NCI-H2196 treated with DMSO at 0.1 percent for 48 hours (cell line): ENCODE measurements around the gene ADGRD1.

Experiments used
- DNase-seq: peaks from one replicate; lab custom pipeline; 2025; ENCODE audit not compliant: unreplicated experiment; lab: John Stamatoyannopoulos, UW

The ADGRD1 gene

DNA sequence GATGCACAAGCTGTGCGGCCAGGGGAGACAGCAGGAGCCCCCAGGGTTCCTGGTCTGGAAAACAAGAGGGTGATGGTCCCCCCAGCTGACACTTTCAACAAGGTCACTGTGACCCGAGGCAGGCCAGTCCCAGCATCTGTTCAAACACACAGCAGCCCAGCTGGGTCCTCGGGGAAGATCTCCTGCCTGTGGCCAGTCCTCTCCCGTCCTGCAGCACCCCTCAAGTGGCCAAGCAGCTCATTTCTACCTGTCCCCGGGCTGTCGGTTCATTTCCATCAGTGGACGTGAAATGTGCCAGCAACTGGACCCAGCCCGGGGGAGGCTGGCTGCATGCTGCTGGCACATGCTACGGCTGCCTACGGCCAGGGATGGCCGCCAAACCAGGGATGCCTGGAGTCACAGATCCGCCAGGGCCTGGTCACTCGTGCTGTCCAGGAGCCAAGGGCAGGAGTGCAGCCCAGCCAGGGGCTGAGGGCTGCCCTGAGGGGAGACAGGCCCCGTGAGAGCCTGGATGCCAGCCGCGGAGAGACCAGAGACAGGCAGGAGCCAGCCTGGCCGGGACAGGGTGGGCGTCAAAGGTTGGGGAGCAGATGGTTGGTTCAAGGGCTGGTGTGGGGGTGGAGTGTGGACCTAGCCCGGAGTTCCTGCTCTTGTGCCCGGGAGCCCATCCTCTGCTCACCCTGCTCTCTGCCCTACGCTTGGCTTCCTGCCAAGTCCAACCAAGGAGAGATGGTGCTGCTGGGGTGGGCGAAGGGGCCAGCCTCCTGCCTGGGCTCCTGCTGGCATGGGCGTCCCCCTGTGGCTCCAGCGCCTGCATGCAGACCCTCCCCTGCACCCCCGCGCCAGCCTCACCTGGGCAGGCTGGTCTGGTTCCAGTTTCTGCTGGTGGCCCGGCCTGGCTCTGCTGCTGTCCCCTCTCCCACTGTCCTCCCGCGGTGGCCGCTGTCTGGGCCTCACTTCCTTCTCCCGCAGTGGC, 143.8 kb downstream of the ADGRD1 start:
- no peak for DNase-seq

DNA sequence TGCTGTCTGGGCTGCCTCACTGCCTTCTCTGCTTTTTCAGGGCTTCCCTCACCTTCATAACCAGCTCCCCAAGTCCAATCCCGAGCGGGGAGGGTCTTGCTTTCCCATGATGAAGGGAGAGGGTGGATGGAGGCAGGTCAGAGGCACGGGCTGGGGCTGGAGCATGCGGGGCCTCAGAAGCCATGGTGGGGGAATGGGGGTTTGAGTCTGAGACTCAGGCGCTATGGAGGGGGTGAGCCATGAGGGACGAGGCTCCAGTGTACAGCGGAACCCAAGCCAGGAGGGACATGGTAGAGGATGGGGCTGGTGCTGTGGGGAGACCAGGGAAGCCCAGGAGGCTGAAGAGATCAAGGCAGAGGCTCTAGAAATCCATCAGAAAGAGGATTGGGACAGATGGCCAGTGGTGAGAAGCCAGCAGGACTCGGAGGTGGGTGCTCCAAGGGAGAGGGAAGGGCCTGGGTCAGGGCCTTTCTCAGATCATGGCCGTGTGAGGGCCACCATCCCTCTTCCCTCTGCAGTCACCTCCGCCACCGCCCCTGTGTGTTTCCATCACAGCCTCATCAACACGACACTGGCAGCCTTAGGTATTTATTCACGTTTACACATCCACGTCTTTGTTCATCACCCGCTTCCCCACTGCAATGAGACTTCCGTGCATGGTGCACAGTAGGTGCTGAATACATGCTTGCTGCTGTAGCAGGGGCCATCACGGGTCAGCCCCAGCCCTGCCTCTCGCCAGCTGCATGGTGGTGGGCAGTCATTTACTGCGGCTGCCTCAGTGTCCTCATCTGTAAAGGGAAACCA, 144.7 kb downstream of the ADGRD1 start:
- no peak for DNase-seq

DNA sequence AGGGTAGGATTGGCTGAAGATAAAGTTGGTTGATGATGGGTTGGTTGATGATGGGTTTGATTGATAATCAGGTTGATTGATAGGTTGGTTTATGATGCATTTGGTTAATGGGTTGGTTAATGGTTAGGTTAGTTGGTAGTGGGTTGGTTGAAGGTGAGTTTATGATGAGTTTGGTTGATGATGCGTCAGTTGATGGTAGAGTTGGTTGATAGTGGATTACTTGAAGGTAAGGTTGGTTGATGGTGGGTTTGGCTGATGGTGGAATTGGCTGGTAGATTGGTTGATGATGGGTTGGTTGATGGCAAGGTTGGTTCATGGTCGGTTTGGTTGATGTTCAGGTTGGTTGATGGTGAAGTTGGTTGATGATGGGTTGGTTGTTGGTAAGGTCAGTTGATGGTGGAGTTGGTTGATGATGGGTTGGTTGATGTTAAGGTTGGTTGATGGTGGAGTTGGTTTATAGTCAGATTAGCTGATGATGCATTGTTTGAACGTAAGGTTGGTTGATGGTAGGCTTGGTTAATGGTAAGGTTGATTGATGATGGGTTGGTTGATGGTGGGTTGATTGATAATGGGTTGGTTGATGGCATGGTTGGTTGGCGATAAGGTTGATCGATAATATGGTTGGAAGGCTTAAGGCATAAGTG, 146.4 kb downstream of the ADGRD1 start:
- no peak for DNase-seq

DNA sequence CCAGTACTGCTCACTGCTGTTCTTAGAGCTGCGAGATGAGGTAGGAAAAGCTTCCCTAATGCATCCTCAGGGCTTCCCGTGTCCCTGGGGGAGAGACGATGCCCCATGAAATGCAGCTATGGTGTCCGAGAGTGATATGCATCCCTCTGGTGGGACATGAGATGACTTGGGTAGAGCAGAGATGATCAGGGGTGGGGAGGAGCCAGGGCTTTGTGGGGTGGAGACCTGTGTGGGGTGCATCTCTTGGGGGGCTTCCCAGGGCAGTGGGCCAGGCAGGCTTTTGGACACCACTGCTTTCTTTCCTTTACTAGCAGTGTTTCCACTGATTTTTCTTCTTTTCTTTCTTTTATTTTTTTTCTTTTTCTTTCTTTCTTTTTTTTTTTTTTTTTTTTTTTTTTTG, 147.3 kb downstream of the ADGRD1 start:
- no peak for DNase-seq

DNA sequence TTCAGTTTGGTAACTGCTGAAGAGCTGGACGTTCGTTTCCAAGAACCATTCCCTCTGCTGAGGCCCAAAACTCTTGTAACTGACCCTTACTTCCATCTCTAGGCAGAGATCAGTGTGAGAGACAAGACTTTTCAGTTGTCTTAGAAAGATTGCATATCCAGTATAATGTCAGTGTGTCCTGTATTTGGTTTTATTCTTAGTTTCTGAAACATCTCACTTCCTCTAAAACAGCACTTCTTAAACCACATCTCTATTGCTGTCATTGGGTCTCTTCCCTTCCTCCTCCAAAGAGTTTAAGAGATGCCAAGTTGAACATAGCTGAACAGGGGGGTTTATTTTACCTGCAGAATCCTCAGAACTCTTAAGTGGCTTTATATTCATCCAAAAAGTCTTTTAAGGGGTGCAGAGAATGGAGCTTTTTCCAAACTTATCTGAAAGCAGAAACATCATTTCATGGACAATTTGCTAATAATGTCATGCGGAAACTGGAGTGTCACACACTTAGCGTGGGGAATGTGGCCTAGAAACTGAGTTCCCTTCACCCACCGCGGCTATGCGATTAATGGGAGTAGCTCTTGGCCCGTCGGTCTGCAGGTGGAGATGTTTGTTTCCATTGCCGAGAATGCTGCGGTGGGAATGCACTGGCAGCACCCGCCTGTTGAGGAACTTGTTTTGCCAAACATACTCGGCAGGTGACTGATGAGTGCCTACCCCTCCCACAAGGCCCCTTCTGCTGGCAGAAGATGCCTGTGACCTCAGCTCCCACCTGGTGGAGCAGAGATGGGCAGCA, 148.2 kb downstream of the ADGRD1 start:
- DNase-seq: no peak

DNA sequence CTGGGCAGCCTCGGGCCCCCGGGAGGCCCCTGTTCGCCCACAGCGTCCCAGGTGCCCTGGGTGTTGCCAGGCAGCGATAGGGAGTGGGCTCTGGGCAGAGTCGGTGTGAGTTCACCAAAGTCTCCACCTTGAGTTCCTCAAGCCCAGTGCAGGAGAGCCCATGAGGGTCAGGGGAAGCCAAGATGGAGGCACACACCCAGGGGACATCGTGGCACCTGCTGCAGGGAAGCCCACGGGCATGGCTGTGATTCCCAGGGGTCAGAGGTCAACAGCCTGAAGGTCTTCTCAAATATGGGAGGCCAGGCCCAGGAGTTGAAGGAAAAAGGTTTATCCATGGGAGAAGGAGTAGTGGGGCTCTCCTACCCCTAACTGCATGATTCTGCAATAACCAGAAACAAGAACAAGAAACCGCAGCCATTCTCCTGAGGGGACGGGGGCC, 148.8 kb downstream of the ADGRD1 start:
- DNase-seq: no peak

DNA sequence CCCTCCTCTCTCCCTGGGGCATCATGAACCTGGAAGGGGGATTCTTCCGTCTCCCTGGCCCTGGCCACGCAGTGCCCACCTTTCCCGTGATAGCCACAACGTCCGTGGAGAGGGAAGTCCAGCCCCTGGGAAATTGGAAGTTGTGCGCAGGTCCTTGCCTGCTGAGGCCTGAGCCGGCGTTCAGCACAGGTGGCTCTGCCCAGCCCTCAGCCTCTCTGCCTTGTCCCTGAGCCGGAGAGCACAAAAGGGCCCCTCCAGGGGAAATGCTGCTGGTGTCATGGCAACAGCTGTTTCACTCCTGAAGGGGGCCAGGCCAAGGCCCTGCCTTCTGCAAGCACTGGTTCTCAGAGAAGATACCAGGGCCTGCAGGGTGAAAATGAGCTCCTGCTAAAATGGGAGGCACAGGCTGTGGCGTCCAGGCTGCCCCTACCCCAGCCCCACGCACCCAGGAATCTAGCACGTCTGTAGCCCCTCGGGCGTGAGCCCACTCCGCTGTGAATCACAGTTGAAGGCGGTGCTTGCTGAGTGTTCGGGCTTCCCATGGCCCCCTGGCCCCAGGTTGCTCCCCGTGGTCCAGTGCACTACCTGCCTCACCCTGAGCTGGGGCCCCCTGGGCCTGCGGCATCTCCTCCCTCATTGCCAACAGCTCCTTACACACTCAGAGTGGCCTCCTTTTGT, 149.4 kb downstream of the ADGRD1 start:
- DNase-seq: no peak

DNA sequence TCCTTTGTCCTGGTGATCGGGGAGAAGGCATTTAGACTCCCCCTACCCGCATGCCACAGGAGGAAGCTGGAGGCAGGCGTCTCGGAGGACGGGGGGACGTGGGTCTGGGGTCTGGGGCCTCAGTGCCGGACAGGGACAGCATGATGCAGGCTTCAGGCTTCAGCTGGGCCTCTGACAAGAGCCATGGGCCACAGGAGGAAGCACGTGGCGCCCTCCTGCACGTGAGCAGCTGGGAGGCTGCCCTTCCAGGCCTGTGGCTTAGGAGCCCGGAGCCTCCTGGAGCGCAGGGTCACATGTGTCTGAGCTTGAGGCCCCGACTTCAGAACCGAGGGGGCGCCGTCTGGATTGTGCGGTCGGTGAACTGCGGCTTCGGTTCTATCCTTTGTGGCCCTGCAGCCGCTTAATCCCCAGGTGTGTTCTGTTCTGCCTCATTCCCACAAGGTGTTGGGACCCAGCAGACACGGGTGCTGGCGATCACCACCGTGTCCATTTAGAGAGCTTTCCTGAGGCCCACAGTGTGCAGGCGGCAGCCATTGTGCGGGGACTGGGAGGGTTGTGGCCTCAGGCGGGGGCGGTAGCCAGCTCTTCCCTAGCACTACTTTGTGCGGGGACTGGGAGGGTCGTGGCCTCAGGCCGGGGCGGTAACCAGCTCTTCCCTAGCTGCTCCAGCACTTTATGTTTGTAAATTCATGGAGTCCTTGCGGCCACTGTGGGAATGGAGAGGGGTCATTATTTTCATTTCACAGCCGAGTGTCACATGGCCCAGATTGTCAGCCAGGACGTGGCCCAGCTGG, 150.2 kb downstream of the ADGRD1 start:
- DNase-seq: no peak

DNA sequence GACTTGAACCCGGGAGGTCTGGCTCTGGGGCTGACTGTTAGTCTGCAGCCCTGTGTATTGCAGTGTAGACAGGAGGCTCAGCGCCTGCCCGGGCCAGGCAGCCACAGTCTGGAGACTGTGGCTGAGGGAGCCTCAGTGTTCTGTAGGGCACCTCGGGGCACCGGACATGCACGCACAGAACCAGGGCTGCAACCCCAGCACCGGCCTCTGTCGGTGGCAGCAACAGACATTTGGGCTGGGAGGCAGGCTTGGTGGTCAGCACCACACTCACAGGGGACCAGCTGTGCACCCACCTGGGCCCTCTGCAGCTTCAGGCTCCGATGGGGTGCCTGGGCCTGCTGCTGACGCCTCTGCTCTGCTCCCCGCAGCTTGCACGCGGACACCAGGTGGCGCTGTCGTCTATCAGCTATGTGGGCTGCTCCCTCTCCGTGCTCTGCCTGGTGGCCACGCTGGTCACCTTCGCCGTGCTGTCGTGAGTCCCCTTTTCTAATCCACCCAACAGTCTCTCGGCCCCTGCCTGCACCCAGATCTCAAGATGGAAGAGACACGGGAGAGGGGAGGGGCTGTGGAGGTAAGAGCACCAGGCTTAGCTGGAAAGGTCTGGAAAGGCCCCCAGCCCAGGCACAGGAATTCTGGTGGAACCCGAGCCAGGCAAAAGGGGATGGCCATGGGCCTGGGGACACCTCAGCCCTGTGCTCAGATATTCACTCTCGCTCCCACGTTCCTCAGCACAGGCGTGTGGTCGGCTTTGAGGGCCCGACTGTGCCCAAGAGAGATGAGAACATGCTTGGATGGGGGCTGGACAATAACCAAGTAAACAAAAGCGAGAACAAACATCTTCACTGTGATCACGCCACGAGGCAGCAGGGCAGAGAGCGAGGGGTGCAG, 151.0 kb downstream of the ADGRD1 start:
- peak; percentile 54 for DNase-seq

DNA sequence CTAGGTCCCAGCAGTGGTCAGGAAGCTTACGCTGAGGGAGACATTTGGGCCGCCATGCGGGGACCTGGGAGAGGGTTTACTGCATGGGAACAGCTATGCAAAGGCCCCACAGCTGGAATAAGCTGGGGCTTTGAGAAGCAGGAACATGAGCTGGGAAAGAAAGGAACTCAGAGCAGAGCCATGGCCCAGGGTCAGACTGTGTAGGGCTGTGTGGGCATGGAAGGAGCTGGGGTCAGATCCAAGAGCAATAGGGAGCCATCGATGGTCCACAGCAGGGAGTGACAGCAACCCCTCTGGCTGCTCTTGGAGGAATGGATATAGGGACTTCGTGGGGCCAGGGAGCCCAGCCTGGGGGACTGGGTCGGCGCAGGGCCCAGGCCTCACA, 151.6 kb downstream of the ADGRD1 start:
- no peak for DNase-seq

DNA sequence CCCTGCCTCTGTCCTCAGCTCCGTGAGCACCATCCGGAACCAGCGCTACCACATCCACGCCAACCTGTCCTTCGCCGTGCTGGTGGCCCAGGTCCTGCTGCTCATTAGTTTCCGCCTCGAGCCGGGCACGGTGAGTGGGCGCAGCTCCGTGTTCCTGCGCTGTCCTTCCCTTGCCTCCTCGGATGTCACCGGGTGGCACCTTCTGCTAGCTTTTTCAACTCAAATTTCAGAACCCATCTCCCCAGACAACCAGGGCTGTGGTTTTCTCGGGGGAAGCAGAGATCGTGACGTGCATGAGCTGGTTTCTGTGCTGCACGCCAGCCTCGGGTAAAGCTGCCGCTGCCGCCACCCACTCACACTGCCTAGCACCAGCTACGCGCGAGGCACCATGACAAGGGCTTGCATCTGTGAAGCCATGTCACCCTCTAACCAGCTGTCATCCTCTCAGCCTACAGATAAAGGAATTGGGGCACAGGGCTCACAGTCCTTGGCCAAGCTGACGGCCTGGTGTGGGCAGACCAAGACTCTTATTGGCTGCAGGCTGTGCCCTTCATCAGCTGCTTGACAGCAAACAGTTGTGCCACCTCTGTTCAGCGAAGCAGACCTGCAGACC, 152.1 kb downstream of the ADGRD1 start:
- no peak for DNase-seq

DNA sequence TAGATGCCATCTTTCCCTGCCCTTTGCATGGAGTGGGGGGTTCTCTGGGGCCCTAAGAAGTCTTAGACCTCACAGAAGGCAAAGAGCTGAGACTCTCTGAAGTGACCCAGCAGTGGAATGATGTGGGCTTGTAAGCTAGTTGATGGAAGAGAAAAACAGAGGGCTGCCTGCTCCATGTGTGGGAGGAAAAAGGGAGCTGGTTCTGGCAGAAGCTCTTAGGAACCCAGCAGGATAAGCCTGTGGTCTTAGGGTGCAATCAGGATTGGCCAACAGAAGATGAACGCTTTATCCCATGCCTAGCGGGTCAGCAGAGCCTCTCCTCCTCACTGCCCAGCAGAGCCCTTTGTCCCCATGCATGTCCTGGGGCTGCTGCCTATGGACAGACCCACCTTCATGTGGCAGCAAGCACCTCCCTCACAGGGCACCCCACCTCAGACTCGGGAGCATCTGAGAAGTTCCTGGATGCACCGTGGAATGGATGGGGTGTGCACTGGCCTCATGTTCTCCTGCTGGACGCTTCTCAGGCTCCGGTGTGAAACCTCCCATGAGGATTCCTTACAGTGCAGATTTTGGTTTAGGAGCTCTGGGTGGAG, 152.7 kb downstream of the ADGRD1 start:
- DNase-seq: no peak

DNA sequence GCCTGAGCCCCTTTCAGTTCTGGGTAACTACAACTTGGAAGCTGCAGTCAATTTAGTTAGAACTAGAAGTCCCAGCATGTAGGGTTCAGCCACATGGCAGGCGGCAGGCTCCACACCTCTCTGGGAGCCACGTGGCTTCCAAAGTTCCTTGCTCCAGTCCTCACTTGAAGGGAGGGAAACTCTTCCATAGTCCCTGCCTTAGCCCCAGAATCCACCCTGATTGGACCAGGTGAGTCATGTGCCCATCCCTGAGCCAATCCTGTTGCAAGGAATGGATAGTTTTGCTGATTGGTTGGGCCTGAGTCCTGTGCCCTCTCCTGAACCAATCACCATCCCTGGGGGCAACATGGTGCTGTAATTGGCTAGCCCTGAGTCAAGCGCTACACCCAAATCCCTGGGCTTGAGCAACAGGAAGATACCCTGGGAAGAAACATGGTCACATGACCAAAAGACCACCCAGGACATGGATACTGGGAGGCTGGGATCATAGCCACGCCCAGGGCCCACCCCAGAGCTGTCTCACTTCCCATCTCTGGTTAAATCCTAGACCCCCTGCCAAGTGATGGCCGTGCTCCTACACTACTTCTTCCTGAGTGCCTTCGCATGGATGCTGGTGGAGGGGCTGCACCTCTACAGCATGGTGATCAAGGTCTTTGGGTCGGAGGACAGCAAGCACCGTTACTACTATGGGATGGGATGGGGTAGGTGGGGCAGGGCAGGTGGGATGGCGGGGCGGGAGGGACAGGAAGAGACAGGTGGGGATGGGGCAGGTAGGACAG, 154.7 kb downstream of the ADGRD1 start:
- no peak for DNase-seq

DNA sequence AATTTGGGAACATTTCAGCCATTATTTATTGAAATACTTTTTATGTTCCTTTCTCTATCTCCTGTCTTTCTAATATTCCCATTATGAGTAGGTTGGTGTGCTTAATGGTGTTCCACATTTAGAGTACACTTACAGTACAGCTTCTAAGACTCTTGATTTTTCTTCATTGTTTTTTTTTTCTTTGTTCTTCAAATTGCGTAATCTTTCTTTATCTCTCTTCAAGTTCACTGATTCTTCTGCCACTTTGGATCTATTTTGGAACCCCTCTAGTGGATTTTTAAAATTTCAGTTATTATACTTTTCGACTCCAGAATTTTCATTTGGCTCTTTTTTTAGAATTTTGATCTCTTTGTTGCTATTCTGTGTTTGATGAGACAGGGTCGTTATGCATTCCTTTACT, 157.7 kb downstream of the ADGRD1 start:
- no peak for DNase-seq

DNA sequence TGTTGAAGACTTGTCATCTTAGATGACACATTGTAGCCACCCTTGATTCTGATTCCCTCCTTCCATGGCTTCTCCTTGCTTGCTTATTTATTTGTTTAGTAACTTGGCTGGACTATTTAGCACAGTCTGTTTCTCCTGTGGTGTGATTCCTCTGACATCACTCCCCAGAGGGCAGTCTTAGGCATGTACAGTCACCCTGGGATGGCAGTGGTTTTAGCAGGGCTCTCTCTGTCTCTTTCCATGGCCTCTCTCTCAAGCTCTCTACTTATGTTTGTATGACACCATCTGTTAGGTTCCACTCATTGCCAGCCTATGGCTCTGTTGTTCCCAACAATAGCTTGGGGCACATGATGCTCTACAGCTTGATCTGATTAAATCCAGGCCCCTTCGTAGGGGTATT, 158.3 kb downstream of the ADGRD1 start:
- DNase-seq: no peak

DNA sequence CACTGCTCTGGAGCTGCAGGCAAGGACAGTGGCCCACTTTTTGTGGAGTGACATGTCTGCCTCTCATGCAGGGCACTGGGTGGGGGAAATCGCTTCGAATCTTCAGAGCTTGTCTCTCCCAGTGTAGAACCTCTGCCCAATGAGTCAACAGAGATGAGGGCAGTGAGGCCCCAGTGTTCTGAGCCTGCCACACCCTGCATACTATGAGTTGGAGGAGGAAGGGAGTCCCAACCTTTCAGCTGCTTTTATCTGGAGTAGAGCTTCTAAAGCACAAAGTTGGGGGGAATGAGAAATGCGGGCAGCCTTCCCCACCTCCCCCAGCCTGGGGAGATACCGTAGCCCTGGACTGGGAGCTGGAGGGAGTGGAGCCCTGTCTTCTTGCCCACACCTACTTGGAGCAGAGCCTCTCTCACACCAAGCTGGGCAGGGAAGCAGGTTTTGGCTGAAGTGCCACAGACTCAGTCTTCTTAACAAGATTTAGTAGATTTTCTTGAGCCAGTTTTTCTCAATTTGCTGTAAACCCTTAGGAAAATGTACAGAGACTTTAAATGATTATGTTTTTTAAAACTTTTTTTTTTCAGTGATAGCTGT, 159.1 kb downstream of the ADGRD1 start:
- DNase-seq: no peak
